Measurements from ENCODE around the gene TXNL4A.

GRCh38 chr18:79933765-79934164, 54.6 kb downstream of the TXNL4A start:
- no peak for TF ChIP-seq CTCF (conservative IDR thresholded peaks at IDR 0.05)
- TF ChIP-seq ZFX (IDR thresholded peaks at IDR 0.05): no peak
